H1 (cell line): Measurements from ENCODE around the gene STX17. TPM values are rescaled to one million over a fixed set of nuclear protein-coding genes. Genes with fewer than 3 reads are reported as not detected.

Experiments used
- CTCF ChIA-PET: fragments of 300-600 bp; sonication (Branson Sonifier 250); formaldehyde crosslinking; loops from one replicate; lab custom pipeline; 2021; ENCODE audit not compliant: partially characterized antibody; lab: Charles Lee
- POLR2A ChIA-PET: fragments of 300-600 bp; sonication (Branson Sonifier 250); formaldehyde crosslinking; loops from one replicate; lab custom pipeline; 2021; ENCODE audit warnings: inconsistent platforms; ENCODE audit not compliant: partially characterized antibody; lab: Charles Lee
- DNase-seq, 2 experiments: peaks; one replicate each; pipeline versions ENCODE4 v3.0.0 to v3.0.0-alpha.2; 2010 to 2022; ENCODE audit warnings: low spot score in 2 of 2, low read depth in 1 of 2, mixed read lengths in 1 of 2
- FAIRE-seq: peaks from 2 replicates; lab custom pipeline; 2011; peaks lifted over from hg19 to GRCh38; lab: Jason Lieb, UNC
- H2AFZ ChIP-seq: 2 replicates; pipeline ENCODE4 v1.8.1; 2012; ENCODE audit warnings: low read length, inconsistent platforms
- H2AK5ac ChIP-seq: 2 replicates; pipeline ENCODE4 v1.6.1; 2013; ENCODE audit warnings: low read depth, low read length
- H2BK120ac ChIP-seq: replicated peaks from 2 replicates; pipeline ENCODE3; 2013; ENCODE audit warnings: low read depth, low read length, inconsistent platforms
- H2BK12ac ChIP-seq: 2 replicates; pipeline ENCODE4 v1.6.1; 2013; ENCODE audit warnings: low read depth, low read length
- H2BK15ac ChIP-seq: 2 replicates; pipeline ENCODE4 v1.6.1; 2013; ENCODE audit warnings: low read length
- H2BK20ac ChIP-seq: 2 replicates; pipeline ENCODE4 v1.6.1; 2013; ENCODE audit warnings: low read length
- H2BK5ac ChIP-seq: 2 replicates; pipeline ENCODE4 v1.6.1; 2013; ENCODE audit warnings: low read depth, low read length
- H3K14ac ChIP-seq: 2 replicates; pipeline ENCODE4 v1.6.1; 2013; ENCODE audit warnings: inconsistent platforms; ENCODE audit not compliant: insufficient read length
- H3K18ac ChIP-seq: 2 replicates; pipeline ENCODE4 v1.6.1; 2013; ENCODE audit warnings: low read length; ENCODE audit errors: extremely low read depth
- H3K23ac ChIP-seq: 2 replicates; pipeline ENCODE4 v1.6.1; 2013; ENCODE audit warnings: inconsistent platforms; ENCODE audit not compliant: insufficient read length
- H3K23me2 ChIP-seq: 2 replicates; pipeline ENCODE4 v1.6.1; 2013; ENCODE audit warnings: low read depth, low read length
- H3K27ac ChIP-seq: 2 replicates; pipeline ENCODE4 v1.6.1; 2011; ENCODE audit warnings: low read depth, low read length, inconsistent platforms
- H3K27me3 ChIP-seq, 4 experiments: replicated peaks in 1 of 4; 1 replicate in 1 of 4; 2 replicates in 3 of 4; pipeline versions ENCODE4 v1.6.1 to v1.8.1; 2011 to 2013; ENCODE audit warnings: low read length in 3 of 4, mild to moderate bottlenecking in 3 of 4, inconsistent platforms in 2 of 4, mixed read lengths in 2 of 4, moderate library complexity in 1 of 4; ENCODE audit not compliant: control insufficient read depth in 3 of 4, insufficient read depth in 3 of 4; ENCODE audit errors: extremely low read depth in 1 of 4
- H3K36me3 ChIP-seq, 4 experiments: 2 replicates each; pipeline versions ENCODE4 v1.6.1 to v1.8.1; 2011 to 2013; ENCODE audit warnings: mild to moderate bottlenecking in 4 of 4, low read length in 3 of 4, moderate library complexity in 2 of 4, control low read depth in 1 of 4, inconsistent platforms in 1 of 4; ENCODE audit not compliant: insufficient read depth in 4 of 4, control insufficient read depth in 2 of 4
- H3K4ac ChIP-seq: replicated peaks from 2 replicates; pipeline ENCODE3; 2013; ENCODE audit warnings: low read length, low read depth, mixed read lengths, inconsistent platforms; ENCODE audit not compliant: insufficient read length
- H3K4me1 ChIP-seq, 4 experiments: replicated peaks in 1 of 4; 1 replicate in 1 of 4; 2 replicates in 3 of 4; pipeline versions ENCODE4 v1.6.1 to v1.8.1; 2011 to 2013; ENCODE audit warnings: low read length in 3 of 4, inconsistent platforms in 2 of 4, mixed read lengths in 1 of 4; ENCODE audit not compliant: insufficient read depth in 4 of 4, control insufficient read depth in 3 of 4
- H3K4me2 ChIP-seq, 2 experiments: 2 replicates each; pipeline versions ENCODE4 v1.6.1 to v1.8.1; 2011 to 2013; ENCODE audit warnings: low read depth in 2 of 2, low read length in 2 of 2, control low read depth in 1 of 2, inconsistent platforms in 1 of 2, mild to moderate bottlenecking in 1 of 2; ENCODE audit not compliant: insufficient read depth in 1 of 2
- H3K4me3 ChIP-seq, 4 experiments: fragments of 200-600, 300-600 bp in 1 of 4; sonication (generic), shearing (Covaris generic), sonication (Bioruptor Twin) in 1 of 4; 2 replicates each; pipeline versions ENCODE4 v1.5.1 to v1.8.1; 2011 to 2016; ENCODE audit warnings: low read length in 4 of 4, low read depth in 3 of 4, control low read depth in 2 of 4, inconsistent platforms in 2 of 4, mild to moderate bottlenecking in 2 of 4, mixed read lengths in 1 of 4, moderate library complexity in 1 of 4; ENCODE audit not compliant: insufficient read depth in 2 of 4; ENCODE audit errors: extremely low read depth in 1 of 4
- H3K56ac ChIP-seq: replicated peaks from 2 replicates; pipeline ENCODE3; 2013; ENCODE audit warnings: low read depth, mild to moderate bottlenecking, mixed read lengths, low read length, inconsistent platforms; ENCODE audit not compliant: insufficient read length
- H3K79me1 ChIP-seq: 2 replicates; pipeline ENCODE4 v1.6.1; 2013; ENCODE audit warnings: low read depth, low read length, control low read depth
- H3K79me2 ChIP-seq, 2 experiments: 2 replicates each; pipeline versions ENCODE4 v1.6.1 to v1.8.1; 2012 to 2013; ENCODE audit warnings: low read length in 2 of 2, mild to moderate bottlenecking in 2 of 2, inconsistent platforms in 1 of 2; ENCODE audit not compliant: insufficient read depth in 2 of 2, control insufficient read depth in 1 of 2
- H3K9ac ChIP-seq, 4 experiments: replicated peaks in 1 of 4; 1 replicate in 1 of 4; 2 replicates in 3 of 4; pipeline versions ENCODE4 v1.6.1 to v1.8.1; 2011 to 2013; ENCODE audit warnings: low read depth in 3 of 4, low read length in 3 of 4, control low read depth in 2 of 4, mild to moderate bottlenecking in 2 of 4, moderate library complexity in 2 of 4, inconsistent platforms in 1 of 4; ENCODE audit errors: extremely low read depth in 1 of 4
- H3K9me3 ChIP-seq, 2 experiments: 2 replicates each; pipeline versions ENCODE4 v1.6.1 to v1.8.1; 2012 to 2013; ENCODE audit warnings: mild to moderate bottlenecking in 2 of 2, moderate library complexity in 2 of 2, control low read depth in 1 of 2, inconsistent platforms in 1 of 2, low read depth in 1 of 2, low read length in 1 of 2, mixed read lengths in 1 of 2; ENCODE audit not compliant: insufficient read depth in 2 of 2
- H4K20me1 ChIP-seq, 2 experiments: replicated peaks in 1 of 2; 2 replicates each; pipeline versions ENCODE3 to v1.8.1; 2011 to 2013; ENCODE audit warnings: inconsistent platforms in 2 of 2, low read length in 2 of 2, mild to moderate bottlenecking in 1 of 2; ENCODE audit not compliant: insufficient read depth in 2 of 2, control insufficient read depth in 1 of 2
- H4K5ac ChIP-seq: 2 replicates; pipeline ENCODE4 v1.6.1; 2013; ENCODE audit warnings: low read length, low read depth, mixed read lengths, inconsistent platforms; ENCODE audit not compliant: insufficient read length
- H4K8ac ChIP-seq: 2 replicates; pipeline ENCODE4 v1.8.0; 2013; ENCODE audit warnings: mild to moderate bottlenecking, moderate library complexity, low read length, inconsistent platforms; ENCODE audit not compliant: insufficient read depth; ENCODE audit errors: extremely low read depth
- H4K91ac ChIP-seq: replicated peaks from 2 replicates; pipeline ENCODE3; 2013; ENCODE audit warnings: low read length, mixed read lengths, inconsistent platforms; ENCODE audit not compliant: insufficient read length
- BACH1 ChIP-seq: IDR thresholded peaks from 2 replicates; pipeline ENCODE4 v1.6.1; 2012; ENCODE audit warnings: low read length, improper control_type of control experiment
- CBX5 ChIP-seq: fragments of 300-800, 300-1000 bp; sonication (generic); IDR thresholded peaks from 2 replicates; pipeline ENCODE4 v1.7.1; 2016; ENCODE audit warnings: antibody characterized with exemption, low read length, low read depth
- CHD1 ChIP-seq: IDR thresholded peaks from 2 replicates; pipeline ENCODE4 v1.6.1; 2012; ENCODE audit warnings: low read depth, low read length, improper control_type of control experiment
- EP300 ChIP-seq, 2 experiments: IDR thresholded peaks; 1 replicate in 1 of 2; 2 replicates in 1 of 2; pipeline ENCODE4 v1.6.1; 2011 to 2012; ENCODE audit warnings: low read depth in 2 of 2, low read length in 2 of 2, mild to moderate bottlenecking in 2 of 2, borderline replicate concordance in 1 of 2, inconsistent platforms in 1 of 2, moderate library complexity in 1 of 2
- GABPA ChIP-seq: IDR thresholded peaks from 2 replicates; pipeline ENCODE4 v1.6.1; 2011; ENCODE audit warnings: mild to moderate bottlenecking, low read length, moderate library complexity, borderline replicate concordance; ENCODE audit not compliant: insufficient read depth
- GTF2F1 ChIP-seq: IDR thresholded peaks from 2 replicates; pipeline ENCODE4 v1.6.1; 2012; ENCODE audit warnings: low read depth, low read length, improper control_type of control experiment, borderline replicate concordance
- HDAC6 ChIP-seq: IDR thresholded peaks from one replicate; pipeline ENCODE4 v1.7.1; 2012; ENCODE audit warnings: low read depth, mild to moderate bottlenecking, inconsistent platforms, low read length, moderate library complexity
- KDM4A ChIP-seq: IDR thresholded peaks from one replicate; pipeline ENCODE4 v1.7.1; 2012; ENCODE audit warnings: low read depth, mild to moderate bottlenecking, moderate library complexity, low read length, inconsistent platforms; ENCODE audit not compliant: severe bottlenecking
- KDM5A ChIP-seq: fragments of 200-600 bp; IDR thresholded peaks from 2 replicates; pipeline ENCODE4 v1.7.1; 2012; ENCODE audit warnings: mild to moderate bottlenecking, low read length, inconsistent platforms, mixed read lengths
- RBBP5 ChIP-seq: IDR thresholded peaks from 2 replicates; pipeline ENCODE4 v1.7.1; 2012; ENCODE audit warnings: low read depth, mild to moderate bottlenecking, inconsistent platforms, low read length, moderate library complexity, borderline replicate concordance
- SIX5 ChIP-seq: IDR thresholded peaks from 2 replicates; pipeline ENCODE4 v1.6.1; 2011; ENCODE audit warnings: mild to moderate bottlenecking, low read depth, low read length
- TAF7 ChIP-seq: optimal IDR thresholded peaks from 2 replicates; pipeline ENCODE3; 2011; ENCODE audit warnings: low read depth, mild to moderate bottlenecking, inconsistent platforms, low read length, moderate library complexity, borderline replicate concordance
- ZNF274 ChIP-seq: IDR thresholded peaks from 2 replicates; pipeline ENCODE4 v1.7.0; 2012; ENCODE audit warnings: low read length, borderline replicate concordance; ENCODE audit errors: extremely low read depth
- WGBS, 2 experiments: shearing (Covaris generic) in 1 of 2; methylation state at CpG; one replicate each; pipeline versions ENCODE4 v1.1.6 to v1.1.7; 2013 to 2015; ENCODE audit warnings: low lambda C conversion rate in 2 of 2, mixed read lengths in 2 of 2, inconsistent platforms in 1 of 2, low coverage in 1 of 2, missing lambda C conversion rate in 1 of 2; ENCODE audit not compliant: insufficient replicate concordance in 2 of 2, insufficient coverage in 1 of 2, insufficient read length in 1 of 2; ENCODE audit errors: extremely low coverage in 1 of 2, missing lambda C conversion rate in 1 of 2; 5-methylcytosine and 5-hydroxymethylcytosine counted together
- polyA plus RNA-seq, 7 experiments: library from polyadenylated mRNA; depleted of rRNA in 3 of 7; stranded (reverse) in 5 of 7; unstranded in 2 of 7; fragments of >200 nt in 5 of 7; fragments of 200-250 nt in 2 of 7; gene quantifications; 1 replicate in 5 of 7; 2 replicates in 1 of 7; 4 replicates in 1 of 7; pipeline versions ENCODE4 v1.2.1 to v1.2.3, GENCODE V29; 2011 to 2013; ENCODE audit warnings: missing spikeins in 2 of 7, mixed read lengths in 2 of 7
- total RNA-seq: library from RNA; stranded (reverse); fragmentation: NEBNext Ultra II Directional; extraction: Animal tissue kit (Norgen Biotek cat#: 25700); gene quantifications from 2 replicates; pipeline ENCODE4 v1.2.1, GENCODE V29; 2021

The STX17 gene
- total and polyA plus RNA-seq, 2 of the 8 experiments (the other 6 are each of a cell fraction or from before 2014, with no cell fraction given): 4.5 to 16.3 TPM

DNA sequence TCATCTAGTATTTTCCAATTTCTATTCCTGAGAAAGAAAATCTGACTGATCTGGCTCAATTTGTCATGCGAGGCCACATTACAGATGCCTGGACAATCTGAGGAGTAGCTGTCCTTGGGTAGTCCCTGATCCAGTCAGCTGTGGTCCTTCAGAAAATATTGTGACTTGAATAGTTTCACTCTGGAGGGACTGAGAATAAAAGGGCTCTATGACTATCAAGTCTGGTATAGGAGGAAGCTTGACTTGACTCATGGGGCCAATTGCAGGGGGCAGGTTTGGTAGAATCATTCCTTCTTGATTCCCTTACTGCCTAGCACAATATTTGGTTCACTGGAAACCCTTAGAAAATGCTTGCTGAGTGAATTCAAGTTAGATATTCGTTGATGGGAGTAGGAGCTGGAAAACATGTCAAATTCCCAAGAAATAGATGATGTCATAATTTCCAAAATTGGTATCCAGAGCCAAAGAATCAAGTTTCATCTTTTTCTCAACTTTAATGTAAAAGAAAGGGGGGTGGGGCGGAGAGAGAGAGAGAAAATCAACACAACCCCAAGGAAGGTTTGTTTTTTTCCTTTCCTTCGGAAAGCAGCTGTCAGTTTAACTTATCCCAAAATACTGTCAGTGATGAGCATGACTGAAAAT is 32.4 kb upstream of the STX17 start:
- H2BK12ac ChIP-seq: no peak overlapping the region
- TF ChIP-seq KDM5A (no peak), EP300 (IDR thresholded peaks at IDR 0.05; ENCODE audit: borderline replicate concordance in 1 of 2, low read depth in 2 of 2, low read length in 2 of 2) (no peak), RBBP5 (no peak), CHD1 (no peak), CBX5 (no peak), TAF7 (no peak), SIX5 (no peak), HDAC6 (no peak), BACH1 (no peak), KDM4A (no peak), ZNF274 (no peak), GABPA (no peak), GTF2F1 (no peak)
- POLR2A ChIA-PET: no interaction called here
- no peaks in the 10 kb centered on the region; a peak in 1 of 8 replicates for H3K36me3 ChIP-seq
- no peak overlapping the region for H2AK5ac ChIP-seq
- H4K8ac ChIP-seq: no peak overlapping the region
- H3K27me3 ChIP-seq: no peaks in the 10 kb centered on the region
- H3K9me3 ChIP-seq: no peaks in the 10 kb centered on the region
- H3K56ac ChIP-seq: no peak overlapping the region
- H4K5ac ChIP-seq: no peak overlapping the region
- H3K4me2 ChIP-seq: no peak overlapping the region
- no peak overlapping the region for H2BK15ac ChIP-seq
- no peak overlapping the region for H3K4me3 ChIP-seq
- no peak overlapping the region for H3K18ac ChIP-seq
- no peak overlapping the region for H3K9ac ChIP-seq
- H2BK120ac ChIP-seq: no peak overlapping the region
- CTCF ChIA-PET: interaction anchor here (1.1 to 11.1 kb wide), 2 partner anchors 14 to 18 kb away, joined by 4 to 51 read pairs; no protein-coding TSS in a partner anchor
- WGBS, 2 experiments: 88% methylated on average over 4 of the region's 4 CpGs; no CpG with 5 or more reads in 1 of the 2 experiments
- no peaks in the 10 kb centered on the region; the same call in 1 of the 2 replicates for H3K23me2 ChIP-seq
- H2BK20ac ChIP-seq: no peak overlapping the region
- DNase-seq (no peak), FAIRE-seq (no peak)
- H3K79me1 ChIP-seq: no peaks in the 10 kb centered on the region
- H3K79me2 ChIP-seq: no peaks in the 10 kb centered on the region
- H2AFZ ChIP-seq: no peak overlapping the region
- no peak overlapping the region for H2BK5ac ChIP-seq
- no peak overlapping the region for H3K27ac ChIP-seq
- H3K14ac ChIP-seq: no peak overlapping the region
- no peaks in the 10 kb centered on the region for H3K4me1 ChIP-seq
- no peak overlapping the region for H3K23ac ChIP-seq
- H4K20me1 ChIP-seq: no peaks in the 10 kb centered on the region
- no peak overlapping the region for H4K91ac ChIP-seq
- H3K4ac ChIP-seq: no peak overlapping the region
